MM.1S (cell line): Measurements from ENCODE around the gene SP9.

Source experiments
- EZH2 ChIP-seq: fragments of 300-600 bp; sonication (generic); optimal IDR thresholded peaks from 2 replicates; pipeline ENCODE3; 2017; ENCODE audit warnings: low read depth, mild to moderate bottlenecking, antibody characterized with exemption, low read length, mixed read lengths
- TF ChIP-seq, protein P1 (sequence below): fragments of 300-600 bp; sonication (generic); IDR thresholded peaks from 2 replicates; pipeline ENCODE4 v1.5.1; 2016; ENCODE audit warnings: antibody characterized with exemption, low read length, mixed read lengths

DNA sequence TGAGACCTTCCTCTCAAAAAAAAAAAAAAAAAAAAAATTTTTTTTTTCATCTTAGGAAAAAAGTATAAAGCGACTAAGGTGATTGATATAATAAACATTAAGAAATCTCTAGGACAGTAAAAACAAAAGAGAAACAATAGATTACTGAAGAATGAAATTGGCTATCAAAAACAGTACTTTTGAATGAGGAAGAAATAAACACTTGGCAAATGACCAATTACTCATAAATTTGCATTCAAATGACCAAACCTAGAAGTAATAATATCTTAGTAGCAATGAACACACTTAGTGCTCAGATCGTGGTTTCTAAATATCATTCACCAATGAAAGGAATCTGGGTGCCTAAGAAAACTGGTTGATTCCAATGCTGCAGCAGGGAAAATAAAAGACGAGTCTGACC lies 50.4 kb downstream of the SP9 start:
- TF ChIP-seq, protein P1, sequence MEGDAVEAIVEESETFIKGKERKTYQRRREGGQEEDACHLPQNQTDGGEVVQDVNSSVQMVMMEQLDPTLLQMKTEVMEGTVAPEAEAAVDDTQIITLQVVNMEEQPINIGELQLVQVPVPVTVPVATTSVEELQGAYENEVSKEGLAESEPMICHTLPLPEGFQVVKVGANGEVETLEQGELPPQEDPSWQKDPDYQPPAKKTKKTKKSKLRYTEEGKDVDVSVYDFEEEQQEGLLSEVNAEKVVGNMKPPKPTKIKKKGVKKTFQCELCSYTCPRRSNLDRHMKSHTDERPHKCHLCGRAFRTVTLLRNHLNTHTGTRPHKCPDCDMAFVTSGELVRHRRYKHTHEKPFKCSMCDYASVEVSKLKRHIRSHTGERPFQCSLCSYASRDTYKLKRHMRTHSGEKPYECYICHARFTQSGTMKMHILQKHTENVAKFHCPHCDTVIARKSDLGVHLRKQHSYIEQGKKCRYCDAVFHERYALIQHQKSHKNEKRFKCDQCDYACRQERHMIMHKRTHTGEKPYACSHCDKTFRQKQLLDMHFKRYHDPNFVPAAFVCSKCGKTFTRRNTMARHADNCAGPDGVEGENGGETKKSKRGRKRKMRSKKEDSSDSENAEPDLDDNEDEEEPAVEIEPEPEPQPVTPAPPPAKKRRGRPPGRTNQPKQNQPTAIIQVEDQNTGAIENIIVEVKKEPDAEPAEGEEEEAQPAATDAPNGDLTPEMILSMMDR: no peak
- no peak for TF ChIP-seq EZH2
